Airway epithelial cell (primary cell): Measurements from ENCODE around the gene FAM131B. TPM values are rescaled to one million over a fixed set of nuclear protein-coding genes. Genes with fewer than 3 reads are reported as not detected.

Experiments
- total RNA-seq: library from RNA; depleted of rRNA; stranded (reverse); fragments of >200 nt; gene quantifications from 2 replicates; pipeline ENCODE4 v1.2.3, GENCODE V29; 2015

Gene FAM131B
- 0.35 and 0.56 TPM in 2 replicates for total RNA-seq

DNA sequence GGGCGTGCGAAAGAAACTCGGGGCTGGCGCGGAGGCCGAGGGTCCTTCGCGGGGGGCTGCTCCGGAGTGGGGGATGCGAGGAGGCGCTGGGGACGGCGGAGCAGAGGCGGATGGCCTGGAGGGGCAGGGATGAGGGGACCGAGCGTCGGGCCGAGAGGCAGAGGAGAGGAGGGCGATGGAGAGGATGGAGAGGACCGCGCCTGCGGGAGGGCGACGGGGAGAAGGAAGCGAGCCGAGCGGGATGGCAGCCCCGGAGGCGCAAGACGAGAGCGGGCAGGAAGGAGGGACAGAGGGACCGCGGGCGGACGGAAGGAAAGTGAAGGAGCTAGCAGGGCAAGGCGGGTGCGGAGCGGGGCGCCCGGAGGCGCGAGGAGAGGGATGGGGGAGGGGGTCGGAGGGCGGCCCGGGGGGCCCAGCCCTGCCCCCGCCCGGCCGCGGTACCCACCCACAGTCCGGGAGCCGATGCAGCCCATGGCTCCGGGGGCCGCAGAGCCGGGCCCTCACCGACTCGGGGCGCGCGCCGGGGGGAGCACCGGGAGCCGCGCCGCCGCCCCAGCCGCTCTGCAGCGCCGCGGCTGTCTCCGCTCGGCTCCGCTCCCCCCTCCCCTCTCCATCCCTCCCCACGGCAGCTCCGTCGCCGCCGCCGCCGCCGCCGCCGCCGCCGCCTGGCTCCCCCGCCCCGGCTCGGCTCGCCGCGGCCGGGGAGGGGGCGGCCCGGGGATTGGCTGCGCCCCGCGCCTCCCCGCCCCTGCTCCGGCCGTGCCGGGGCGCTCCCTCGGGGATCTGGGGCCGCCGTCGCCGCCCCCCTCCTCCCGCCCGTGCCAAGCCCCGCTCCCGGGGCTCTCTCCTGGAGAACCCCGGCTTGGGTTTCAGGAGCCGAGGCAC lies at the start of gene FAM131B:
TSS of gene FAM131B (minus strand) at position 583 of the 885 bp plus-strand sequence. CDS start at position 473, 110 bp downstream.

GRCh38 chr7:143408686-143409561 lies 46.4 kb upstream of the FAM131B start, which contains the start of gene EPHA1:
Gene EPHA1, minus strand, starts transcription at chr7:143408856. Its CDS starts 51 bp downstream, at chr7:143408805.

GRCh38 chr7:143380646-143381426 lies 18.3 kb upstream of the FAM131B start, which contains the start of gene ZYX:
Gene ZYX, plus strand, starts transcription at chr7:143381345. Its CDS starts 227 bp downstream, at chr7:143381572.

DNA sequence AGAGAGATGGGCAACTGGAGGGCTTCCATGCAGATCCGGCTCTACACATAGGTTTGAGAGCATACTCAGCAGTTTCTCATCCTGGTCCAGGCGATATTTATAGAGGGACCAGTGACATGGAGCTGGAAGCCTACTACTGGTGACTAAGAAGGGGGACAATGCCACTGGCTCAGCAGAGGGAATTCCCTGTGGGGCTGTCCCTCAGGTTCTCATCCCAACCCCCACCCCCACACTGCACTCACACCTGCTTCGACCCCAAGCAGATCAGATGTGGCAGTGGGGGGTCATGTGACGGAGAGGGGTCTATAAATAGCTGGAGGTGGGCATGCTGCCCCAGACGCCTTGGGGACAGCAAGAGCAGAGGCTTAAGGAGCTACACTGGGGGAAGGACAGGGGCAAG lies 46.7 kb downstream of the FAM131B start, which contains the start of gene CLCN1:
TSS of gene CLCN1 (plus strand) at position 336 of the 400 bp plus-strand sequence. CDS start 102 bp downstream, outside the sequence.

Other genes with a start within 250 kb of the FAM131B start
- gene PIP, start 230.6 kb downstream of the FAM131B start, total RNA-seq, result not detected in 2 replicates
- gene TAS2R39, start 179.3 kb downstream of the FAM131B start, total RNA-seq, result not detected in 2 replicates
- not detected in 2 replicates for gene TAS2R40, start 140.7 kb downstream of the FAM131B start, total RNA-seq
- 82.7 and 96.0 TPM in 2 replicates for gene GSTK1, start 99.3 kb downstream of the FAM131B start, total RNA-seq
- gene TMEM139, start 77.8 kb downstream of the FAM131B start, total RNA-seq, result 3.2 and 8.7 TPM in 2 replicates
- 14.4 TPM in 2 replicates for gene CASP2, start 74.4 kb downstream of the FAM131B start, total RNA-seq
- gene CLCN1, start 46.6 kb downstream of the FAM131B start, total RNA-seq, result 0.21 TPM in 1 of 2 replicates, not detected in the other
- 80.0 and 105 TPM in 2 replicates for gene ZYX, start 18.6 kb upstream of the FAM131B start, total RNA-seq
- 74.0 and 87.5 TPM in 2 replicates for gene EPHA1, start 46.1 kb upstream of the FAM131B start, total RNA-seq
- not detected in 2 replicates for gene TAS2R60, start 80.7 kb upstream of the FAM131B start, total RNA-seq
- gene TAS2R41, start 115.2 kb upstream of the FAM131B start, total RNA-seq, result not detected in 2 replicates
- gene CTAGE15, start 209.1 kb upstream of the FAM131B start, total RNA-seq, result 0.51 and 1.6 TPM in 2 replicates